Eye (tissue), 1 donor: ENCODE measurements around the gene UPK3A.
"Not testable (repeated sequence)": the region's sequence is repeated elsewhere in the genome, so short reads cannot be mapped to it uniquely, and the experiment has no call there.

ENCODE experiments used
- DNase-seq: peaks from one replicate; pipeline ENCODE4 v3.0.0-alpha.2; 2015

UPK3A gene

GRCh38 chr22:45310331-45310976 is 25.7 kb downstream of the UPK3A start:
- DNase-seq, result peak; percentile 61

- no peak for DNase-seq
These were observed 26.3 kb downstream of the UPK3A start for GRCh38 chr22:45310977-45311531.

GRCh38 chr22:45312415-45312814 is 27.7 kb downstream of the UPK3A start:
- DNase-seq, result no peak

- no peak for DNase-seq
These were observed 28.1 kb downstream of the UPK3A start for GRCh38 chr22:45312856-45313255.

- DNase-seq, result no peak
These were observed 29.4 kb downstream of the UPK3A start for GRCh38 chr22:45314054-45314721.

- no peak for DNase-seq
These were observed 30.0 kb downstream of the UPK3A start for GRCh38 chr22:45314786-45315185.

- DNase-seq, result no peak
These were observed 32.2 kb downstream of the UPK3A start for GRCh38 chr22:45316796-45317526.

GRCh38 chr22:45317551-45318167 is 32.9 kb downstream of the UPK3A start:
- DNase-seq, result peak; percentile 50

- DNase-seq, result peak; percentile 90
These were observed 33.4 kb downstream of the UPK3A start for GRCh38 chr22:45318168-45318557.

- peak; percentile 62 for DNase-seq
These were observed 34.0 kb downstream of the UPK3A start for GRCh38 chr22:45318558-45319323.

- DNase-seq, result peak; percentile 56
These were observed 34.6 kb downstream of the UPK3A start for GRCh38 chr22:45319324-45319685.

GRCh38 chr22:45320357-45320976 is 35.7 kb downstream of the UPK3A start:
- DNase-seq, result no peak

GRCh38 chr22:45321827-45322226 is 37.1 kb downstream of the UPK3A start:
- DNase-seq, result no peak

- DNase-seq, result no peak
These were observed 38.2 kb downstream of the UPK3A start for GRCh38 chr22:45322873-45323525.

- DNase-seq, result no peak
These were observed 38.9 kb downstream of the UPK3A start for GRCh38 chr22:45323695-45324094.

GRCh38 chr22:45324311-45324711 is 39.6 kb downstream of the UPK3A start:
- no peak for DNase-seq

- DNase-seq, result not testable (repeated sequence)
These were observed 43.5 kb downstream of the UPK3A start for GRCh38 chr22:45328261-45328660.

GRCh38 chr22:45328822-45329529 is 44.2 kb downstream of the UPK3A start:
- no peak for DNase-seq

- DNase-seq, result peak; percentile 42
These were observed 44.8 kb downstream of the UPK3A start for GRCh38 chr22:45329530-45329936.

- DNase-seq, result no peak
These were observed 45.8 kb downstream of the UPK3A start for GRCh38 chr22:45330548-45330947.

GRCh38 chr22:45331486-45331885 is 46.7 kb downstream of the UPK3A start:
- DNase-seq, result no peak
